ENCODE measurements around the gene COL24A1.

- TF ChIP-seq RAD21 (IDR thresholded peaks at IDR 0.05; ENCODE audit: low read depth) (peak; percentile 43), CTCF (IDR thresholded peaks at IDR 0.05 in 2 of 3, conservative IDR thresholded peaks at IDR 0.05 in 1 of 3; ENCODE audit: borderline replicate concordance in 1 of 3, insufficient read depth in 1 of 3, low read depth in 2 of 3, low read length in 2 of 3) (peak; percentile 32 to 54 (median 44); a peak in 4 of 6 replicates), EZH2 (IDR thresholded peaks at IDR 0.05) (no peak), EZH2phosphoT487 (IDR thresholded peaks at IDR 0.05; ENCODE audit: borderline replicate concordance) (no peak), EGR1 (IDR thresholded peaks at IDR 0.05; ENCODE audit: low read depth) (no peak), POLR2A (IDR thresholded peaks at IDR 0.05; ENCODE audit: borderline replicate concordance, extremely low read depth, insufficient read depth, insufficient read length) (no peak), POLR2AphosphoS5 (IDR thresholded peaks at IDR 0.05; ENCODE audit: low read depth, low read length) (no peak), SP1 (IDR thresholded peaks at IDR 0.05; ENCODE audit: low read depth) (no peak), ZFX (IDR thresholded peaks at IDR 0.05) (no peak), JUND (IDR thresholded peaks at IDR 0.05) (no peak), ZNF274 (IDR thresholded peaks at IDR 0.05; ENCODE audit: low read depth, low read length) (no peak)
- TF ChIP-seq, protein P1, sequence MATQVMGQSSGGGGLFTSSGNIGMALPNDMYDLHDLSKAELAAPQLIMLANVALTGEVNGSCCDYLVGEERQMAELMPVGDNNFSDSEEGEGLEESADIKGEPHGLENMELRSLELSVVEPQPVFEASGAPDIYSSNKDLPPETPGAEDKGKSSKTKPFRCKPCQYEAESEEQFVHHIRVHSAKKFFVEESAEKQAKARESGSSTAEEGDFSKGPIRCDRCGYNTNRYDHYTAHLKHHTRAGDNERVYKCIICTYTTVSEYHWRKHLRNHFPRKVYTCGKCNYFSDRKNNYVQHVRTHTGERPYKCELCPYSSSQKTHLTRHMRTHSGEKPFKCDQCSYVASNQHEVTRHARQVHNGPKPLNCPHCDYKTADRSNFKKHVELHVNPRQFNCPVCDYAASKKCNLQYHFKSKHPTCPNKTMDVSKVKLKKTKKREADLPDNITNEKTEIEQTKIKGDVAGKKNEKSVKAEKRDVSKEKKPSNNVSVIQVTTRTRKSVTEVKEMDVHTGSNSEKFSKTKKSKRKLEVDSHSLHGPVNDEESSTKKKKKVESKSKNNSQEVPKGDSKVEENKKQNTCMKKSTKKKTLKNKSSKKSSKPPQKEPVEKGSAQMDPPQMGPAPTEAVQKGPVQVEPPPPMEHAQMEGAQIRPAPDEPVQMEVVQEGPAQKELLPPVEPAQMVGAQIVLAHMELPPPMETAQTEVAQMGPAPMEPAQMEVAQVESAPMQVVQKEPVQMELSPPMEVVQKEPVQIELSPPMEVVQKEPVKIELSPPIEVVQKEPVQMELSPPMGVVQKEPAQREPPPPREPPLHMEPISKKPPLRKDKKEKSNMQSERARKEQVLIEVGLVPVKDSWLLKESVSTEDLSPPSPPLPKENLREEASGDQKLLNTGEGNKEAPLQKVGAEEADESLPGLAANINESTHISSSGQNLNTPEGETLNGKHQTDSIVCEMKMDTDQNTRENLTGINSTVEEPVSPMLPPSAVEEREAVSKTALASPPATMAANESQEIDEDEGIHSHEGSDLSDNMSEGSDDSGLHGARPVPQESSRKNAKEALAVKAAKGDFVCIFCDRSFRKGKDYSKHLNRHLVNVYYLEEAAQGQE (IDR thresholded peaks at IDR 0.05; ENCODE audit: low read depth): no peak
- TF ChIP-seq, protein P2, sequence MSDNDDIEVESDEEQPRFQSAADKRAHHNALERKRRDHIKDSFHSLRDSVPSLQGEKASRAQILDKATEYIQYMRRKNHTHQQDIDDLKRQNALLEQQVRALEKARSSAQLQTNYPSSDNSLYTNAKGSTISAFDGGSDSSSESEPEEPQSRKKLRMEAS (IDR thresholded peaks at IDR 0.05): no peak
- TF ChIP-seq, protein P3, sequence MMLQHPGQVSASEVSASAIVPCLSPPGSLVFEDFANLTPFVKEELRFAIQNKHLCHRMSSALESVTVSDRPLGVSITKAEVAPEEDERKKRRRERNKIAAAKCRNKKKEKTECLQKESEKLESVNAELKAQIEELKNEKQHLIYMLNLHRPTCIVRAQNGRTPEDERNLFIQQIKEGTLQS (IDR thresholded peaks at IDR 0.05): no peak
Observed at GRCh38 chr1:85894651-85895050, 261.9 kb downstream of the COL24A1 start.

Measured in HCT116 (cell line).